GM18511 (cell line): ENCODE results near the gene GRM7.

Experiments
- ATAC-seq: cut with Tn5 transposase; IDR thresholded peaks from one replicate; pipeline ENCODE4 v1.9.1; 2021; ENCODE audit warnings: mild to moderate bottlenecking, moderate library complexity; ENCODE audit not compliant: unreplicated experiment

The GRM7 gene

GRCh38 chr3:7565574-7565973 lies 704.7 kb downstream of the GRM7 start:
- ATAC-seq: no peak

GRCh38 chr3:7567160-7567559 lies 706.2 kb downstream of the GRM7 start:
- no peak for ATAC-seq

GRCh38 chr3:7568526-7569184 lies 707.7 kb downstream of the GRM7 start:
- no peak for ATAC-seq

- no peak for ATAC-seq
Measured at GRCh38 chr3:7573330-7573729, 712.4 kb downstream of the GRM7 start.

GRCh38 chr3:7574435-7574834 lies 713.5 kb downstream of the GRM7 start:
- no peak for ATAC-seq

- ATAC-seq: no peak
Measured at GRCh38 chr3:7576071-7576470, 715.2 kb downstream of the GRM7 start.

GRCh38 chr3:7576506-7576905 lies 715.6 kb downstream of the GRM7 start:
- no peak for ATAC-seq

GRCh38 chr3:7577513-7577912 lies 716.6 kb downstream of the GRM7 start:
- no peak for ATAC-seq

GRCh38 chr3:7581831-7582230 lies 720.9 kb downstream of the GRM7 start:
- no peak for ATAC-seq

GRCh38 chr3:7585052-7585451 lies 724.1 kb downstream of the GRM7 start:
- no peak for ATAC-seq

GRCh38 chr3:7588236-7588635 lies 727.3 kb downstream of the GRM7 start:
- no peak for ATAC-seq

- no peak for ATAC-seq
Measured at GRCh38 chr3:7589526-7589925, 728.6 kb downstream of the GRM7 start.

GRCh38 chr3:7602297-7602696 lies 741.4 kb downstream of the GRM7 start:
- ATAC-seq: no peak

- ATAC-seq: no peak
Measured at GRCh38 chr3:7607083-7607482, 746.2 kb downstream of the GRM7 start.

- no peak for ATAC-seq
Measured at GRCh38 chr3:7607676-7608075, 746.8 kb downstream of the GRM7 start.

- no peak for ATAC-seq
Measured at GRCh38 chr3:7610634-7611033, 749.7 kb downstream of the GRM7 start.

- no peak for ATAC-seq
Measured at GRCh38 chr3:7615043-7615442, 754.1 kb downstream of the GRM7 start.

GRCh38 chr3:7618606-7619005 lies 757.7 kb downstream of the GRM7 start:
- ATAC-seq: no peak

GRCh38 chr3:7620401-7620800 lies 759.5 kb downstream of the GRM7 start:
- no peak for ATAC-seq

- no peak for ATAC-seq
Measured at GRCh38 chr3:7621046-7621630, 760.2 kb downstream of the GRM7 start.

- ATAC-seq: no peak
Measured at GRCh38 chr3:7621651-7622050, 760.7 kb downstream of the GRM7 start.

- ATAC-seq: no peak
Measured at GRCh38 chr3:7625021-7625420, 764.1 kb downstream of the GRM7 start.

GRCh38 chr3:7630351-7630911 lies 769.5 kb downstream of the GRM7 start:
- ATAC-seq: no peak
